Left ventricle myocardium inferior (tissue), 1 donor: ENCODE results near the gene MTA3. TPM values are rescaled to one million over a fixed set of nuclear protein-coding genes. Genes with fewer than 3 reads are reported as not detected.

Source experiments
- DNase-seq: peaks from one replicate; pipeline ENCODE4 v3.0.0-alpha.2; 2020
- H3K27ac ChIP-seq: fragments of 200-600 bp; replicated peaks from 2 replicates; pipeline ENCODE4 v1.8.0; 2021
- H3K27me3 ChIP-seq: fragments of 200-600 bp; 2 replicates; pipeline ENCODE4 v1.8.0; 2021; ENCODE audit warnings: low read depth
- H3K36me3 ChIP-seq: fragments of 200-600 bp; 2 replicates; pipeline ENCODE4 v1.8.0; 2021
- H3K4me1 ChIP-seq: fragments of 200-600 bp; 2 replicates; pipeline ENCODE4 v1.8.0; 2021
- H3K4me3 ChIP-seq: fragments of 200-600 bp; 2 replicates; pipeline ENCODE4 v1.8.0; 2021; ENCODE audit warnings: mild to moderate bottlenecking, moderate library complexity
- H3K9me3 ChIP-seq: fragments of 200-600 bp; replicated peaks from 2 replicates; pipeline ENCODE4 v1.8.0; 2021
- CTCF ChIP-seq: fragments of 200-600 bp; IDR thresholded peaks from 2 replicates; pipeline ENCODE4 v1.8.0; 2021; ENCODE audit warnings: antibody characterized with exemption, mild to moderate bottlenecking, borderline replicate concordance
- intact Hi-C: fragments of 100-400 bp; cut with micrococcal nuclease; formaldehyde crosslinking; loops from one replicate; pipeline ENCODE4 v1.11.0; 2022
- total RNA-seq: library from RNA; stranded (reverse); fragmentation: NEBNext Ultra II Directional; extraction: Animal tissue kit (Norgen Biotek cat#: 25700); gene quantifications from one replicate; pipeline ENCODE4 v1.2.1, GENCODE V29; 2021
- donor health status: DM: no; HTN: yes; CAD: no; lungs with severe emphysema.

Gene MTA3
- total RNA-seq, 1 donor from 2014 or later = 18.1 TPM

GRCh38 chr2:42567364-42567763 is 1.1 kb upstream of the MTA3 start:
- Histone ChIP-seq H3K27me3 (no peaks in the 10 kb centered on the region), H3K4me3 (no peak overlapping the region), H3K27ac (peak overlapping the region; percentile 89), H3K9me3 (no peaks in the 10 kb centered on the region), H3K36me3 (no peaks in the 10 kb centered on the region), H3K4me1 (peaks cover 29% of the 10 kb centered on the region)
- TF ChIP-seq CTCF = no peak
- DNase-seq = no peak
- intact Hi-C loops = no loop called here

GRCh38 chr2:42567806-42568400 is 529 bp upstream of the MTA3 start:
- Histone ChIP-seq H3K9me3 (no peaks in the 10 kb centered on the region), H3K27ac (peak overlapping the region; percentile 89), H3K4me1 (peaks cover 29% of the 10 kb centered on the region), H3K27me3 (no peaks in the 10 kb centered on the region), H3K4me3 (peak overlapping the region; percentile 95), H3K36me3 (peaks cover 4% of the 10 kb centered on the region)
- intact Hi-C loops = no loop called here
- no peak for DNase-seq
- no peak for TF ChIP-seq CTCF

- Histone ChIP-seq H3K4me3 (peak overlapping the region; percentile 95), H3K36me3 (peaks cover 16% of the 10 kb centered on the region), H3K4me1 (peaks cover 29% of the 10 kb centered on the region), H3K9me3 (no peaks in the 10 kb centered on the region), H3K27me3 (no peaks in the 10 kb centered on the region), H3K27ac (peak overlapping the region; percentile 89)
- DNase-seq = peak; percentile 17
- intact Hi-C loops = no loop called here
- no peak for TF ChIP-seq CTCF
Measured at GRCh38 chr2:42569116-42569711, 782 bp downstream of the MTA3 start.

- TF ChIP-seq CTCF = no peak
- Histone ChIP-seq H3K27me3 (no peaks in the 10 kb centered on the region), H3K4me3 (peak overlapping the region; percentile 95), H3K36me3 (peaks cover 23% of the 10 kb centered on the region), H3K27ac (no peak overlapping the region), H3K9me3 (no peaks in the 10 kb centered on the region), H3K4me1 (peaks cover 33% of the 10 kb centered on the region)
- DNase-seq = no peak
- intact Hi-C loops = no loop called here
Measured at GRCh38 chr2:42569883-42570282, 1.5 kb downstream of the MTA3 start.

- no peak for DNase-seq
- Histone ChIP-seq H3K4me1 (peaks cover 41% of the 10 kb centered on the region), H3K4me3 (no peak overlapping the region), H3K9me3 (no peaks in the 10 kb centered on the region), H3K27ac (no peak overlapping the region), H3K36me3 (peaks cover 26% of the 10 kb centered on the region), H3K27me3 (no peaks in the 10 kb centered on the region)
- no peak for TF ChIP-seq CTCF
- intact Hi-C loops = no loop called here
Measured at GRCh38 chr2:42572297-42573081, 4.1 kb downstream of the MTA3 start.
